ENCODE results near the gene CACTIN. TPM values are rescaled to one million over a fixed set of nuclear protein-coding genes. Genes with fewer than 3 reads are reported as not detected.
A peak's percentile ranks its signal among the peaks of the same experiment; 100 is the strongest.

CACTIN gene
- total RNA-seq, 1 donor from 2014 or later, result 19.6 TPM

- peak; percentile 85 for DNase-seq (ENCODE audit: low spot score)
- intact Hi-C loops (cut with DNase I), result loop anchor here (2.0 kb wide), 1 partner anchor 33 kb away; no protein-coding TSS in a partner anchor
- ATAC-seq, result peak; percentile 25
Measured at GRCh38 chr19:3665681-3666544, 39.3 kb upstream of the CACTIN start.

DNA sequence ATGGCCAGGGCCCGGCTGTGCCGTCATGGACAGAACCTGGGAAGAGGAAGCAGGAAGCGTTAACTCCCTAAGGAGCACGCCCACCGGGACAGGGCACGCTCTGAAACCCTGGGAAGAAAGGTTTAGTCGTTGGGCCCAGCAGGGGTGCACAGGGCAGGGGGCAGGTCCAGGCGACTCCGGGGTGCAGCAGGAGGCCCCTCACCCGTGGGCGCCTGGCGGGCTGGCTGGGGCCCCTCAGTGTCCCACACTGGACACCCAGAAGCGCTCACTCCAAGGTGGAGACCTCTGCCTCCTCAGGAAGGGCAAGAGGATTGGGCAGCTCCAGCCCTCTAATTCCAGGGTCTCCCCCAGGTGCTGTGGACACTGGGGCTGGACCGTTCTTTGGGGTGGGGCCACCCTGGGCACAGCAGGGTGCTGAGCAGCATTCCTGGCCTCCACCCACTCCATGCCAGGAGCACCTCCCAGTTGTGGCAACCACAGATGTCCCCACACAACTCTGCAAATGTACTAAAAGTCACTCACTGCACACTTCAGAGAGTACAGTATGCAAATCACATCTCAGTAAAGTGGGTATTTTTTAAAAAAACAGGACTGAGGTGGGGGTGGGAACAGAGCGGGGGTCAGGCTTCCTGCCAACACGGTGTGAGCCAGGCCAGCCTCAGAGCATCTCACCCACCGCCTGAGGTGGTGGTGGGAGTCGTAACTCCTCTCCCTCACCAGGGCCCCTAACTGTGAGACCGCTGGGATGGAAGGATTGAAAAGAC is 38.5 kb upstream of the CACTIN start:
- intact Hi-C loops (cut with DNase I), result no loop called here
- ATAC-seq, result no peak
- DNase-seq (ENCODE audit: low spot score), result no peak

- intact Hi-C loops (cut with DNase I), result no loop called here
- no peak for ATAC-seq
Measured at GRCh38 chr19:3663838-3664237, 37.2 kb upstream of the CACTIN start.

GRCh38 chr19:3661284-3662238 is 35.0 kb upstream of the CACTIN start:
- intact Hi-C loops (cut with DNase I), result no loop called here
- ATAC-seq (no peak), DNase-seq (ENCODE audit: low spot score) (no peak)

More at GRCh38 chr19:3663838-3664237, 37.2 kb upstream of the CACTIN start:
- DNase-seq (ENCODE audit: low spot score), result no peak

DNA sequence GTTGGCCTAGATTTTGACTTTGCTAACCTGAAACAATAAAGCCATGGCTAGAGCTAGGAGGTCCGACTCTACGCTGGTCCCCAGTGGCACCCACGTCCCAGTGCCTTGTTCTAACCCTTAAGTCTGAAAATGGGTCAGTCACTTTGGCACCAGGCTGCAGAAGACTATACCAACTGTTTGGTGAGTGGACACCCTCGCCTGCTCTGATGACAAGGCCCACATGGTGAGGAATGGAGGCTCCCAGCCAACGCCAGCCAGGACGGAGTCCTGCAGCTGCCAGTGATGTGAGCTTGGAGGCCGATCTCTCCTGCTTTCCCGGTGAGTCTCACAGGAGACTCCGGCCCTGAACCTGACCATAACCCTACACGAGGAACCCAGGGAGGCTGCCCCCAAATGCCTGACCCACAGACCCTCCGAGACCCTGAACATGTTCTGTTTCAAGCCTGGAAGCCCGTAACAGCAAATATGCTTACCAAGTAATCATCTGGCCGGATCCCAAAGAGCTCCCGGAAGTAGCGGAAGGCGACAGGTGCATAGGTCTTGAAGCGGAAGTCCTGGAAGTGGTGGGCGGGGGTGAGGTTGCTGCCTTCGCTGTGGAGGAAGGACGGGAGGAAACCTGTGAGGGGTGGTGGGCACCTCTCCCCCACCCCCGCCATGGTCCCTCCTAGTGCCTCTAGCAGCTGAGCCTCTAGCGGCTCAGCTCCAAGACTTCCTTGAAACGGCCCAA is 34.1 kb upstream of the CACTIN start:
- intact Hi-C loops (cut with DNase I), result no loop called here
- no peak for DNase-seq (ENCODE audit: low spot score)
- no peak for ATAC-seq

DNA sequence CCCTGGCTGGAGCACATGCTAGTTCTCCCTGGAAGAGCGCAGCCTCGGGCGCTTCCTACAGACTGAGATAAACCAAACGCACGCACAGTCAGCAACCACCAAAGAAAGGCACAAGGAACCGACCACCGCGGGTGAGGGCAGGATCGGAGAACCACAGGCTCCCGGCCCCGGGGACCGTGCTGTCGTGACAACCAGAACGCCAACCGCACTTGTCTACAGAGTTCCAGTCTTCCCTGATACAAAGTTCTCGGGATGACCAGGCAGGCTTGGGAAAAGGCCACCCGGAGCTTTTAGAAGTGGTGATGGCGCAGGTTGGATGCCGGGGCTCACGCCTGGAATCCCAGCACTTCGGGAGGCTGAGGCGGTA is 33.1 kb upstream of the CACTIN start:
- intact Hi-C loops (cut with DNase I), result no loop called here
- DNase-seq (ENCODE audit: low spot score) (no peak), ATAC-seq (no peak)

DNA sequence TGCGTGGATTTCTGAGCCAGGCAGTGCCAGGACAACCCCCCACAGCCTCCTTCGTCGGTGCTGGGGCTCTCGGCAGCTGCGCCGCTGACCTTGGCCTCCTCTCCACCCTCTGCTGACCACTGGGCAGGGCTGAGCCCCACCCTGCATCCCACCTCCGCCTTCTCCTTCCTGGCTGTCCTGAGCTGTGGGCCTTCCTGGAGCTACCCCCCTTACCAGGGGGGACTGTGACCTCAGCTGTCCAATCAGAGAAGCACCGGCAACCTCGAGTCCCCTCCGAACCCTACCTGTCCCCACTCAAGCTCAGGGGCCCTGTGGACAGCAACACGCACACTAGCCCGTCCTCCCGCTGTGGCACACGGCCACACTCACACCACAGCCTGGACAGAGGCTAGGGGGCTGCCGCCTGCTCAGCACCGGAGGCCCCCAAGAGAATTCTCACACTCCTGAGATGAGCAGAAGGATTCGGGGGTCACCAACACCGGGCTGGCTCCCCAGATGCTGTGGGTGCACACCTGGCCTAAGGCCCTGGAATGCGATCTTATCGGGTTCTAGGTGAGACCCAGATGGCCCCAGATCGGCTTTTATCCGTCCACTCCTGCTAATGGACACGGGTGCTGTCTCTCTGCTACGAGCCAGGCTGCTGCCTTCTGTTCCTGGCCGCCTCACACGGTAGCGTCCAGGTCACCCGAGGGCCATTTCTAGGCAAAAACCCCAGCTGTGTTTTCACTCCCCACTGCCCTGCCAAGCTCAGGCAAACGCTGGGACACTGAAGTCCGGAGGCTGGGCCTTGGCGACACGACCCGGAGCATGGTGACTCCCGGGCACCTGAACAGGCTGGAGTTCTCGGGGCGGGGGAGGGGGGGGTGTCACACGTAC is 32.5 kb upstream of the CACTIN start:
- ATAC-seq, result peak; percentile 4
- intact Hi-C loops (cut with DNase I), result no loop called here
- DNase-seq (ENCODE audit: low spot score), result no peak

GRCh38 chr19:3658004-3658869 is 31.6 kb upstream of the CACTIN start:
- DNase-seq (ENCODE audit: low spot score) (no peak), ATAC-seq (no peak)
- intact Hi-C loops (cut with DNase I), result no loop called here

DNA sequence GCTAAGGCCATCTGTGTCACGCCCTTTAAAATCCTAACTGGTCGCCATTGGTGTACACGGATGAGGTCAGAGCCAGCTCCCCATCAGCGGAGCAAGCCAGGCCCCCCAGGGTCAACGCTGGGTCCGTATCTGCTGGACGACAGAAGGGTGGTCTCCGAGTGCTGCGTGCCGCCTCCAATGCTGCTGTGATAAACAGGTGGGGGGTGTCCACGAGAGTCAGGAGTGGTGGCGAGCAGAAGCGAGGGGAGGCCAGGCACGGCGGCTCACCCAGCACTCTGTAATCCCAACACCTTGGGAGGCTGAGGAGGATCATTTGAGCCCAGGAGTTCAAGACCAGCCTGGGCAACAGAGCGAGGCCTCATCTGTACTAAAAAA is 30.8 kb upstream of the CACTIN start:
- DNase-seq (ENCODE audit: low spot score) (no peak), ATAC-seq (no peak)
- intact Hi-C loops (cut with DNase I), result no loop called here

DNA sequence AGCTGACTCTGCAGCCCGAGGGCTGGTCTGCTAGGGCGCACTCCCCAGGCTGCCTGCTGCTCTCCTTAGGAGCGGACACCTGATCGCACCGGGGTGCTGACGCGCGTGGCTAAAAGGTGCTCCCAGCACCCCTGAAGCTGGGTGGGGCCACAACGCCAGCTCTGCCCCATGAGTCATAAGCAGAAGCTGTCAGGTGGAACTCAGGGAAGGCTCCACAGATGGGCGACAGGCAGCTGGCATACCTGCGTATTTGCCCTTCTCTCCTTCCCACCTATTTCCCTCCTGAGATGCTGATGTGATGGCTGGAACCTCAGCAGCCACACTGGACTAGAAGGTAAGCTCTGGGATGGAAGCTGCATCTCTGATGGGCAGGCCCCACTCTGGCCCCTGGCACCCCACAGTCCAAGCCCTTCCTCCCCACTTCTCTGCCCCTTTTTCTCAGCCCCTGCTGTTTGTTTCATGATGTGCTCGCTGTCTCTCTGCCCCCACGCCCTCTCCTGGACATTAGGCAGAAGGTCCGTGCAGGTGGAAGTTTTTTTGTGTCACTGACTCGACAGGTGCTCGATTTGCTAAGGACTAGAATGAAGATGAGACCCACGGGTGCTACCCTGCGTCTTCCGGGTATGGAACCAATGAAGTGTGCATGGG is 30.3 kb upstream of the CACTIN start:
- intact Hi-C loops (cut with DNase I), result no loop called here
- no peak for ATAC-seq
- DNase-seq (ENCODE audit: low spot score), result no peak

- ATAC-seq, result peak; percentile 7
- DNase-seq (ENCODE audit: low spot score), result no peak
- intact Hi-C loops (cut with DNase I), result no loop called here
Measured at GRCh38 chr19:3656073-3656746, 29.6 kb upstream of the CACTIN start.

DNA sequence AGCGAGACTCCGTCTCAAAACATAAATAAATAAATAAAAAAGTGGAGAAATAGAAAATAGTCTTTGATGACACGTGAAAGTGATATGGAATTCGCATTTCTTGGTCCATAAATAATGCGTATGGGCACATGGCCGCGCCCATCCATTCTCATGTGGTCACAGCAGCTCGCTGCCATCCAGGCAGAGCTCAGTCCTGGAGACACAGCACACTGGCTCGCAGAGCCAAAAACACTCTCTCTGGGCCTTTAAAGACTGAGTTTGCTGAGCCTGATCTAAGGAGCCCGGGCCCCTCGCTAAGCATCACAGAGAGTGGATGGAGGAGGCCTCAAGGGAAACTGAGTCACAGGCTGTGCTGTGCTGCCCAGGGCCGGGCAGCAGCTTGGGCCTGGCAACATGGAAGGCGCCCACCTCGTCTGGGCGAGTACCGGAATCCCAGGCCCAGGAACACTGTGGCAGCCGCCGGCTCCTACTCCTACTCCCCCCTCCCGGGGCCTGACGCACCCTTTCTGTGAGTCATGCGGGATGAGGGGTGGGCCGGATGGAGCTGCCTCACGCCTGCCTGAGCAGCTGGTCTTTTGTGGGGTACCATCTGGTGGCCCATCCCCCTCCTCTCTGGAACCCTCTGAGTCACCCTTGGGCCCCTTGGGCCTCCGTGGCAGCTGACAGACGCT is 28.9 kb upstream of the CACTIN start:
- ATAC-seq (peak; percentile 5), DNase-seq (ENCODE audit: low spot score) (no peak)
- intact Hi-C loops (cut with DNase I), result no loop called here

DNA sequence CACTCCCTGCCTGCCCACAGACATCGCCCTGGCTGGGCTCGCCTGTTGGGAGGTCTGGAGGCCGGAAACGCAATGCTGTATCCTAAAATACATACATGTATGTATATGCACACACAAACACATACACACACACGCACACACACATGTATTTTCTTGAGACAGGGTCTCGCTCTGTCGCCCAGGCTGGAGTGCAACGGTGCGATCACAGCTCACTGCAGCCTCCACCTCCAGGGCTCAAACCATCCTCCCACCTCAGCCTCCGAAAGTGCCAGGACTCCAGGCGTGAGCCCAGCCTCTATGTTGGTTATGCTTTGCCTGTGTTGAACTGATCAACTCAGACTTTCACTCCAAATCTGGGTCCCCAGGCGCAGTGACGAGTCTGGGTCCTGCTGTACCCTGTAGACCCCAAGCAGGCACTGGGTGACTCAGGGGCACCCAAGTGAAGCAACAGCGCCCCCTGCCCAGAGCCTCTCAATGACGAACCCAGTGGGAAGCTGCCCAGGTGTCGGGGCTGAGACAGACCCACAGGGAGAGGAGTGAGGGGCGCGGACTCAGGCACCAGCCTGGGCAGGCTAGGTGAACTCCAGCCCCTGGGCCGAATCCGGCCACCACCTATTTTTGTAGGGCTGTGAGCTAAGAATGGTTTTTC is 27.4 kb upstream of the CACTIN start:
- intact Hi-C loops (cut with DNase I), result no loop called here
- ATAC-seq (no peak), DNase-seq (ENCODE audit: low spot score) (no peak)

GRCh38 chr19:3653081-3653795 is 26.6 kb upstream of the CACTIN start:
- intact Hi-C loops (cut with DNase I), result no loop called here
- ATAC-seq (no peak), DNase-seq (ENCODE audit: low spot score) (no peak)

Measured in sciatic nerve (tissue), 2 donors.